H9 (cell line): ENCODE results near the gene HOXA7. TPM values are rescaled to one million over a fixed set of nuclear protein-coding genes. Genes with fewer than 3 reads are reported as not detected.
A peak's percentile ranks its signal among the peaks of the same experiment; 100 is the strongest.

Experiments used
- DNase-seq: peaks from one replicate; pipeline ENCODE4 v3.0.0-alpha.2; 2017
- H2AFZ ChIP-seq: one replicate; pipeline ENCODE4 v1.6.1; 2013; ENCODE audit warnings: mild to moderate bottlenecking, low read length, control low read depth, moderate library complexity
- H2AK5ac ChIP-seq: 2 replicates; pipeline ENCODE4 v1.6.1; 2013; ENCODE audit warnings: low read length, control low read depth, mixed read lengths; ENCODE audit not compliant: insufficient read length
- H2BK120ac ChIP-seq: one replicate; pipeline ENCODE4 v1.6.1; 2013; ENCODE audit warnings: low read depth, mild to moderate bottlenecking, low read length, control low read depth, inconsistent platforms; ENCODE audit not compliant: poor library complexity, severe bottlenecking
- H2BK12ac ChIP-seq: 2 replicates; pipeline ENCODE4 v1.6.1; 2013; ENCODE audit warnings: low read length, control low read depth, mixed read lengths, low read depth; ENCODE audit not compliant: insufficient read length
- H2BK15ac ChIP-seq: 2 replicates; pipeline ENCODE4 v1.6.1; 2013; ENCODE audit warnings: low read depth, low read length, control low read depth
- H2BK20ac ChIP-seq: one replicate; pipeline ENCODE4 v1.6.1; 2013; ENCODE audit warnings: low read depth, mild to moderate bottlenecking, low read length, control low read depth, inconsistent platforms; ENCODE audit not compliant: poor library complexity, severe bottlenecking
- H2BK5ac ChIP-seq: 2 replicates; pipeline ENCODE4 v1.6.1; 2013; ENCODE audit warnings: low read length, control low read depth, mixed read lengths; ENCODE audit not compliant: insufficient read length
- H3K14ac ChIP-seq: 2 replicates; pipeline ENCODE4 v1.6.1; 2013; ENCODE audit warnings: low read length, control low read depth; ENCODE audit not compliant: insufficient read depth
- H3K18ac ChIP-seq: 2 replicates; pipeline ENCODE4 v1.6.1; 2013; ENCODE audit warnings: low read depth, mild to moderate bottlenecking, mixed read lengths, low read length, control low read depth; ENCODE audit not compliant: insufficient read length
- H3K23ac ChIP-seq: 2 replicates; pipeline ENCODE4 v1.6.1; 2013; ENCODE audit warnings: low read length, control low read depth, mixed read lengths, low read depth; ENCODE audit not compliant: insufficient read length
- H3K23me2 ChIP-seq: 2 replicates; pipeline ENCODE4 v1.6.1; 2013; ENCODE audit warnings: low read depth, mild to moderate bottlenecking, mixed read lengths, low read length, control low read depth; ENCODE audit not compliant: insufficient read length, poor library complexity, severe bottlenecking
- H3K27ac ChIP-seq: 2 replicates; pipeline ENCODE4 v1.5.1; 2013; ENCODE audit warnings: low read length, control low read depth, mixed read lengths, low read depth; ENCODE audit not compliant: insufficient read length
- H3K27me3 ChIP-seq: 2 replicates; pipeline ENCODE4 v1.6.1; 2013; ENCODE audit warnings: low read length, control low read depth, inconsistent platforms; ENCODE audit not compliant: insufficient read depth
- H3K4ac ChIP-seq: 2 replicates; pipeline ENCODE4 v1.6.1; 2013; ENCODE audit warnings: low read depth, mild to moderate bottlenecking, control low read depth, inconsistent platforms, low read length, moderate library complexity
- H3K4me1 ChIP-seq: 2 replicates; pipeline ENCODE4 v1.6.1; 2013; ENCODE audit warnings: low read length, control low read depth, inconsistent platforms; ENCODE audit not compliant: insufficient read depth
- H3K4me2 ChIP-seq: 2 replicates; pipeline ENCODE4 v1.6.1; 2013; ENCODE audit warnings: low read length, control low read depth, mixed read lengths; ENCODE audit not compliant: insufficient read length, insufficient read depth
- H3K56ac ChIP-seq: 2 replicates; pipeline ENCODE4 v1.6.1; 2013; ENCODE audit warnings: low read depth, mild to moderate bottlenecking, mixed read lengths, low read length, control low read depth; ENCODE audit not compliant: insufficient read length
- H3K79me1 ChIP-seq: 2 replicates; pipeline ENCODE4 v1.6.1; 2013; ENCODE audit warnings: low read depth, mild to moderate bottlenecking, moderate library complexity, low read length, control low read depth, inconsistent platforms; ENCODE audit not compliant: insufficient read depth, poor library complexity, severe bottlenecking
- H3K79me2 ChIP-seq: 2 replicates; pipeline ENCODE4 v1.6.1; 2013; ENCODE audit warnings: low read length, control low read depth, inconsistent platforms; ENCODE audit not compliant: insufficient read depth
- H3K9ac ChIP-seq: 2 replicates; pipeline ENCODE4 v1.6.1; 2013; ENCODE audit warnings: low read length, control low read depth, mixed read lengths; ENCODE audit not compliant: insufficient read length; ENCODE audit errors: extremely low read depth
- H3K9me3 ChIP-seq: one replicate; pipeline ENCODE4 v1.6.1; 2013; ENCODE audit warnings: low read depth, low read length, inconsistent platforms; ENCODE audit not compliant: control insufficient read depth
- H3T11ph ChIP-seq: one replicate; pipeline ENCODE4 v1.6.1; 2013; ENCODE audit warnings: mild to moderate bottlenecking, low read length, control low read depth, inconsistent platforms
- H4K20me1 ChIP-seq: one replicate; pipeline ENCODE4 v1.6.1; 2013; ENCODE audit not compliant: control insufficient read depth, insufficient read length, insufficient read depth
- H4K5ac ChIP-seq: 2 replicates; pipeline ENCODE4 v1.6.1; 2013; ENCODE audit warnings: low read depth, mild to moderate bottlenecking, mixed read lengths, low read length, control low read depth; ENCODE audit not compliant: insufficient read length
- H4K8ac ChIP-seq: replicated peaks from 2 replicates; pipeline ENCODE4 v1.6.1; 2013; ENCODE audit warnings: low read length, control low read depth, mixed read lengths, low read depth; ENCODE audit not compliant: insufficient read length
- H4K91ac ChIP-seq: 2 replicates; pipeline ENCODE4 v1.6.1; 2013; ENCODE audit warnings: low read depth, mild to moderate bottlenecking, moderate library complexity, mixed read lengths, low read length, control low read depth; ENCODE audit not compliant: insufficient read length
- H3K27ac Mint-ChIP-seq, 3 experiments: 2 replicates in 2 of 3; 3 replicates in 1 of 3; pipeline ENCODE4 v1.8.0; 2020 to 2021; ENCODE audit warnings: mixed read lengths in 3 of 3, mild to moderate bottlenecking in 1 of 3, moderate library complexity in 1 of 3
- H3K27me3 Mint-ChIP-seq: 2 replicates; pipeline ENCODE4 v1.8.0; 2021; ENCODE audit warnings: low read depth, mild to moderate bottlenecking, moderate library complexity, mixed read lengths
- H3K36me3 Mint-ChIP-seq, 3 experiments: 2 replicates in 2 of 3; 3 replicates in 1 of 3; pipeline ENCODE4 v1.8.0; 2020 to 2021; ENCODE audit warnings: low read depth in 3 of 3, mixed read lengths in 3 of 3; ENCODE audit not compliant: insufficient read depth in 1 of 3
- H3K4me1 Mint-ChIP-seq, 2 experiments: 2 replicates each; pipeline ENCODE4 v1.8.0; 2020; ENCODE audit warnings: mixed read lengths in 2 of 2
- H3K4me3 Mint-ChIP-seq, 2 experiments: 2 replicates in 1 of 2; 3 replicates in 1 of 2; pipeline ENCODE4 v1.8.0; 2020 to 2021; ENCODE audit warnings: mild to moderate bottlenecking in 2 of 2, mixed read lengths in 2 of 2, moderate library complexity in 1 of 2
- H3K9me3 Mint-ChIP-seq, 2 experiments: 2 replicates in 1 of 2; 3 replicates in 1 of 2; pipeline ENCODE4 v1.8.0; 2020; ENCODE audit warnings: mild to moderate bottlenecking in 2 of 2, mixed read lengths in 2 of 2, moderate library complexity in 1 of 2
- WGBS: extraction: QIAGEN DNeasy Blood & Tissue Kit; methylation state at CpG from one replicate; pipeline ENCODE4 v1.1.7; 2013; ENCODE audit warnings: missing lambda C conversion rate, low lambda C conversion rate, mixed read lengths; ENCODE audit not compliant: insufficient read length; ENCODE audit errors: extremely low coverage; 5-methylcytosine and 5-hydroxymethylcytosine counted together
- total RNA-seq: library from RNA; stranded (reverse); gene quantifications from 2 replicates; pipeline ENCODE4 v1.2.1, GENCODE V29; 2021
- TF ChIP-seq, protein P1 (sequence below): fragments of 200-600 bp; sonication (generic); conservative IDR thresholded peaks from 3 replicates; pipeline ENCODE4 v1.8.0; 2021; ENCODE audit warnings: antibody characterized with exemption, mild to moderate bottlenecking

Gene HOXA7
- total RNA-seq, 1 experiment from 2014 or later, result not detected

- no peaks in the 10 kb centered on the region for H4K20me1 ChIP-seq
- no peak within 1 kb of the TSS for H2BK12ac ChIP-seq
- H3K79me2 ChIP-seq, result no peaks in the 10 kb centered on the region
- H3K23ac ChIP-seq, result no peak within 1 kb of the TSS
- no peaks in the 10 kb centered on the region for H3K4me1 ChIP-seq
- peaks cover 7 to 23% of the 10 kb centered on the region in 2 experiments for H3K4me1 Mint-ChIP-seq
- H2AK5ac ChIP-seq, result no peak within 1 kb of the TSS
- no peak within 1 kb of the TSS for H2BK20ac ChIP-seq
- no peaks in the 10 kb centered on the region for H3K79me1 ChIP-seq
- no peak within 1 kb of the TSS for H2BK5ac ChIP-seq
- no peak within 1 kb of the TSS for H4K91ac ChIP-seq
- no peak within 1 kb of the TSS for H3K27ac Mint-ChIP-seq
- peak; percentile 88 for DNase-seq
- peaks cover 16 to 28% of the 10 kb centered on the region in 2 experiments for H3K9me3 Mint-ChIP-seq
- no peak within 1 kb of the TSS for H3K14ac ChIP-seq
- H3K4ac ChIP-seq, result no peak within 1 kb of the TSS
- H3T11ph ChIP-seq, result no peak within 1 kb of the TSS
- H3K36me3 Mint-ChIP-seq, result no peaks in the 10 kb centered on the region; a peak in 3 of 7 replicates
- no peak within 1 kb of the TSS for H3K18ac ChIP-seq
- H3K4me3 Mint-ChIP-seq, result peak within 1 kb of the TSS; percentile 58 to 77
- peaks cover 14% of the 10 kb centered on the region for H3K23me2 ChIP-seq
- no peak within 1 kb of the TSS for H2BK120ac ChIP-seq
- no peak within 1 kb of the TSS for H2AFZ ChIP-seq
- H4K5ac ChIP-seq, result no peak within 1 kb of the TSS
- H3K9ac ChIP-seq, result no peak within 1 kb of the TSS
- no peak within 1 kb of the TSS for H4K8ac ChIP-seq
- H3K27me3 Mint-ChIP-seq, result peaks cover 100% of the 10 kb centered on the region
- no peak within 1 kb of the TSS for H3K27ac ChIP-seq
- H3K4me2 ChIP-seq, result peak within 1 kb of the TSS; percentile 65
- H3K27me3 ChIP-seq, result peaks cover 97% of the 10 kb centered on the region
- no peak within 1 kb of the TSS for H2BK15ac ChIP-seq
- TF ChIP-seq, protein P1, sequence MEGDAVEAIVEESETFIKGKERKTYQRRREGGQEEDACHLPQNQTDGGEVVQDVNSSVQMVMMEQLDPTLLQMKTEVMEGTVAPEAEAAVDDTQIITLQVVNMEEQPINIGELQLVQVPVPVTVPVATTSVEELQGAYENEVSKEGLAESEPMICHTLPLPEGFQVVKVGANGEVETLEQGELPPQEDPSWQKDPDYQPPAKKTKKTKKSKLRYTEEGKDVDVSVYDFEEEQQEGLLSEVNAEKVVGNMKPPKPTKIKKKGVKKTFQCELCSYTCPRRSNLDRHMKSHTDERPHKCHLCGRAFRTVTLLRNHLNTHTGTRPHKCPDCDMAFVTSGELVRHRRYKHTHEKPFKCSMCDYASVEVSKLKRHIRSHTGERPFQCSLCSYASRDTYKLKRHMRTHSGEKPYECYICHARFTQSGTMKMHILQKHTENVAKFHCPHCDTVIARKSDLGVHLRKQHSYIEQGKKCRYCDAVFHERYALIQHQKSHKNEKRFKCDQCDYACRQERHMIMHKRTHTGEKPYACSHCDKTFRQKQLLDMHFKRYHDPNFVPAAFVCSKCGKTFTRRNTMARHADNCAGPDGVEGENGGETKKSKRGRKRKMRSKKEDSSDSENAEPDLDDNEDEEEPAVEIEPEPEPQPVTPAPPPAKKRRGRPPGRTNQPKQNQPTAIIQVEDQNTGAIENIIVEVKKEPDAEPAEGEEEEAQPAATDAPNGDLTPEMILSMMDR, result peak; percentile 95
- no peaks in the 10 kb centered on the region for H3K9me3 ChIP-seq
- no CpG with 5 or more reads among the region's 86 CpGs for WGBS
- H3K56ac ChIP-seq, result no peak within 1 kb of the TSS
Observed at GRCh38 chr7:27143023-27143949, 13.2 kb downstream of the HOXA7 start, which contains the start of gene HOXA5. Gene HOXA5 (minus strand): TSS chr7:27143681. CDS start chr7:27143607, 74 bp downstream.
